Right lobe of liver (tissue), 6 donors: ENCODE measurements around the gene ZCCHC7. TPM values are rescaled to one million over a fixed set of nuclear protein-coding genes. Genes with fewer than 3 reads are reported as not detected.

Source experiments
- ATAC-seq, 4 donors: fragments of 200-7000 bp; cut with Tn5 transposase; one replicate each; pipeline ENCODE4 v1.9.1; 2020; ENCODE audit warnings: mild to moderate bottlenecking in 4 of 4, moderate library complexity in 4 of 4
- DNase-seq, 3 donors: peaks; one replicate each; pipeline ENCODE4 v3.0.0-alpha.2; 2020
- H3K27ac ChIP-seq, 3 donors: fragments of 200-600 bp; one replicate each; pipeline ENCODE4 v1.8.0; 2022
- H3K27me3 ChIP-seq, 2 donors: fragments of 200-600 bp; one replicate each; pipeline ENCODE4 v1.8.0; 2022
- H3K36me3 ChIP-seq, 4 donors: fragments of 200-600 bp; sonication (generic) in 1 of 4; one replicate each; pipeline versions ENCODE4 v1.5.1 to v1.8.0; 2017 to 2022; ENCODE audit warnings: control low read depth in 1 of 4
- H3K4me1 ChIP-seq, 4 donors: fragments of 200-600 bp; sonication (generic) in 1 of 4; one replicate each; pipeline versions ENCODE4 v1.5.1 to v1.8.0; 2017 to 2022; ENCODE audit warnings: control low read depth in 1 of 4
- H3K4me3 ChIP-seq, 3 donors: fragments of 200-600 bp; one replicate each; pipeline ENCODE4 v1.8.0; 2022
- H3K9me3 ChIP-seq, 4 donors: fragments of 200-600 bp; sonication (generic) in 1 of 4; one replicate each; pipeline versions ENCODE4 v1.5.1 to v1.8.0; 2017 to 2022; ENCODE audit warnings: control low read depth in 1 of 4
- POLR2A ChIP-seq: fragments of 450-650 bp; IDR thresholded peaks from one replicate; pipeline ENCODE4 v1.6.1; 2017; ENCODE audit warnings: antibody characterized with exemption, mild to moderate bottlenecking
- WGBS: methylation state at CpG from one replicate; pipeline ENCODE4 v1.1.6; 2018; ENCODE audit warnings: low coverage, low lambda C conversion rate; ENCODE audit not compliant: insufficient coverage; ENCODE audit errors: missing lambda C conversion rate; 5-methylcytosine and 5-hydroxymethylcytosine counted together
- intact Hi-C, 2 donors: fragments of 100-400 bp; cut with DNase I; formaldehyde crosslinking; loops; one replicate each; pipeline versions ENCODE4 v1.11.2 to v1.14.1; 2022
- total RNA-seq, 6 experiments: library from RNA; depleted of rRNA in 2 of 6; stranded (reverse); fragments of >200 nt in 2 of 6; fragmentation: NEBNext Ultra II Directional in 3 of 6; extraction: Animal tissue kit (Norgen Biotek cat#: 25700) in 3 of 6; gene quantifications; one replicate each; pipeline versions ENCODE4 v1.1.0 to v1.2.4, GENCODE V29; 2016 to 2023
- TF ChIP-seq, protein P1 (sequence below), 4 donors: fragments of 200-600 bp in 3 of 4; fragments of 450-650 bp in 1 of 4; IDR thresholded peaks; one replicate each; pipeline versions ENCODE4 v1.5.1 to v1.8.0; 2016 to 2022; ENCODE audit warnings: antibody characterized with exemption in 4 of 4, mild to moderate bottlenecking in 2 of 4
- donor health status: DM: no; HTN: yes; CAD: no.
- donor health status: DM: no; HTN: no; CAD: no.
- donor health status: DM: no; HTN: no; CAD: no.
- donor health status: DM: no; HTN: yes; CAD: no.
- donor health status: DM: no; HTN: yes; CAD: no.

ZCCHC7 gene
- total RNA-seq, 6 experiments from 2014 or later = 5.9 to 10.0 (median 7.2) TPM

DNA sequence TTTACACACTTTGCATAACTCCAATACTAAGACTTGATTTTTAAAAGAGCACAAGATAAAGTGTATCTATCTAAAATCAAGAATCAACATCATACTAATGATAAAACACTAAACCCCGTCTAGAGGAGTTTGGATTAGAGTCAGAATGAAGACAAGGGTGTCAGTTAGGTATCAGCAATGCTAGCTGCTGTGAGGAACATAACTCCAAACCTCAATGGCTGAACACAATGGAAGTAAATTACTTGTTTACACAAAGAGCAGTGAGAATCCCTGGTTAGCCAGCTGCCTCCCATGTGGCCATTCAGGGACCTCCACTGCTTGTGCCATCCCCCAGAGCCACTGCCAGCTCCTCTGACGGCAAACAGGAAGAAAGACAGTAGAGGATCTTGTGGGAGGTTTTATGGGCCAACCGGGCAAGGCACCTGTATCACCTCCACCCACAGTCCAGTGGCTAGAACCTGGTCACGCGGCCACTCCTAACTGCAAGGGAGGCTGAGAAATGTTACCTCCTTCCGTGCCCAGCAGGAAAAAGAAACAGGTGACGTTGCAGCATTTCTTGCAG, 278.2 kb downstream of the ZCCHC7 start:
- Histone ChIP-seq H3K27me3 (no peaks in the 10 kb centered on the region), H3K36me3 (no peaks in the 10 kb centered on the region), H3K9me3 (no peaks in the 10 kb centered on the region), H3K27ac (no peak overlapping the region), H3K4me3 (no peak overlapping the region), H3K4me1 (peaks cover 0 to 7% (median 3%) of the 10 kb centered on the region in 4 donors)
- DNase-seq = no peak
- intact Hi-C loops = no loop called here
- no peak for TF ChIP-seq POLR2A
- TF ChIP-seq, protein P1, sequence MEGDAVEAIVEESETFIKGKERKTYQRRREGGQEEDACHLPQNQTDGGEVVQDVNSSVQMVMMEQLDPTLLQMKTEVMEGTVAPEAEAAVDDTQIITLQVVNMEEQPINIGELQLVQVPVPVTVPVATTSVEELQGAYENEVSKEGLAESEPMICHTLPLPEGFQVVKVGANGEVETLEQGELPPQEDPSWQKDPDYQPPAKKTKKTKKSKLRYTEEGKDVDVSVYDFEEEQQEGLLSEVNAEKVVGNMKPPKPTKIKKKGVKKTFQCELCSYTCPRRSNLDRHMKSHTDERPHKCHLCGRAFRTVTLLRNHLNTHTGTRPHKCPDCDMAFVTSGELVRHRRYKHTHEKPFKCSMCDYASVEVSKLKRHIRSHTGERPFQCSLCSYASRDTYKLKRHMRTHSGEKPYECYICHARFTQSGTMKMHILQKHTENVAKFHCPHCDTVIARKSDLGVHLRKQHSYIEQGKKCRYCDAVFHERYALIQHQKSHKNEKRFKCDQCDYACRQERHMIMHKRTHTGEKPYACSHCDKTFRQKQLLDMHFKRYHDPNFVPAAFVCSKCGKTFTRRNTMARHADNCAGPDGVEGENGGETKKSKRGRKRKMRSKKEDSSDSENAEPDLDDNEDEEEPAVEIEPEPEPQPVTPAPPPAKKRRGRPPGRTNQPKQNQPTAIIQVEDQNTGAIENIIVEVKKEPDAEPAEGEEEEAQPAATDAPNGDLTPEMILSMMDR (IDR thresholded peaks at IDR 0.05) = no peak
- 82% methylated on average over 6 of the region's 7 CpGs for WGBS
- no peak for ATAC-seq

DNA sequence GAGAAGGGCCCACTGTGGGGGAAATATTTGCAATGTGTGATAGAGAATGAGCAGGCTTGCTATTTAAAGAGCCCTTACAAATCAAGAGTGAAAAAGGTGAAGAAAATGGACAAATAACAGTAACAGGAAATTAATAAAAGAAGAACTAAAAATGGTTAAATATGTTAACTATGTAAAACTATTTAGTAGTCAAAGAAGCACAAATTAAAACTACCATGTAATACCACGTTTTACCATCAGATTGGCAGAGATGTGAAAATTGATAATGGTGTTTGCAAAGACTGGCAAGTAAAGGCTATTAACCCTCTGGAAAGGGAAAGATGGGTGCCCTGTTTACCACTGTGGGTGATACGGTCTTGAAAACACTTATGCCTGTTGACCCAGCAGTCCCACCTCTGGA, 279.0 kb downstream of the ZCCHC7 start:
- Histone ChIP-seq H3K27ac (no peak overlapping the region), H3K27me3 (no peaks in the 10 kb centered on the region), H3K9me3 (no peaks in the 10 kb centered on the region), H3K4me1 (peaks cover 0 to 7% (median 3%) of the 10 kb centered on the region in 4 donors), H3K4me3 (no peak overlapping the region), H3K36me3 (no peaks in the 10 kb centered on the region)
- 50% methylated on average over 2 of the region's 2 CpGs for WGBS
- DNase-seq = no peak
- TF ChIP-seq, protein P1 (IDR thresholded peaks at IDR 0.05) = no peak
- no peak for TF ChIP-seq POLR2A
- intact Hi-C loops = no loop called here
- ATAC-seq = peak in 3 of 4 donors; percentile 22 to 38 (median 36)

DNA sequence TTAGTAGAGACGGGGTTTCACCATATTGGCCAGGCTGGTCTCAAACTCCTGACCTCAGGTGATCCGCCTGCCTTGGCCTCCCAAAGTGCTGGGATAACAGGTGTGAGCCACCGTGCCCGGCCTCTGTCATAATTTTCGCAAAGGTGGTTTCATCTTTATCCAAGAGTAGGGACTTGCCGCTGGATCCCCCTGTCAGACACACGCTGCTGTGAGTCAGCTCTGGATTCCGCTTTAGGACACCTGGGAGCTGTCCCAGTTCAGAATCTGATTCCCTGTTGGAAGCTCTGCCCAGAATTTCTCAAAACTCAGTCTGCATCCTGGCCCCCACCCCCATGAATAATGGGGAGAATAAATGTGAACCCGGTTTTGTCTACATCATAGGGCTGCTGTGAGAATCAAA, 284.2 kb downstream of the ZCCHC7 start:
- no peak overlapping the region for H3K27ac ChIP-seq
- 38% methylated on average over 1 of the region's 9 CpGs for WGBS
- H3K4me1 ChIP-seq = peaks cover 0 to 6% (median 2%) of the 10 kb centered on the region in 4 donors
- no peak overlapping the region for H3K4me3 ChIP-seq
- TF ChIP-seq, protein P1 (IDR thresholded peaks at IDR 0.05) = no peak
- H3K27me3 ChIP-seq = no peaks in the 10 kb centered on the region
- intact Hi-C loops = no loop called here
- no peaks in the 10 kb centered on the region for H3K9me3 ChIP-seq
- no peaks in the 10 kb centered on the region for H3K36me3 ChIP-seq
- ATAC-seq = no peak
- no peak for DNase-seq

DNA sequence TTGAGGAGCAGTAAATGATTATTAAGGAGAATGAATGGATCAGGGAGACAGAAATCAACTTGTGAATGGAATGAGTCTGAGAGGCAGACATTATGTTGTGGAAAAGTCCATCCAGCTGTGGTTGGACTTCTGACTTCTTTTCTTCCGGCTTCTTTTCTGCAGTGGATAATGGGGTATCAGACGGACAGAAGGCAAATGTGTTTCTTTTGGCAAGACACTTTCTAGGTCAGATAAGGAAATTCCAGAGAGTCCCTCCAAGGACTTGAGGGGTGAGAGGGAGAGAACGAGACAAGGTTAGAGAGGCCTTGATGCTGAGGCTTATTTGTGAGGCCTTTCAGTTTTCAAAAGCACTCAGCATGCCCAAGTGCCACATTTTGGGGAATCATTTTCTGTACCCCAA, 285.0 kb downstream of the ZCCHC7 start:
- Histone ChIP-seq H3K27ac (no peak overlapping the region), H3K36me3 (no peaks in the 10 kb centered on the region), H3K4me1 (no peaks in the 10 kb centered on the region), H3K27me3 (no peaks in the 10 kb centered on the region), H3K4me3 (no peak overlapping the region), H3K9me3 (no peaks in the 10 kb centered on the region)
- intact Hi-C loops = no loop called here
- ATAC-seq = no peak
- DNase-seq = no peak
- TF ChIP-seq POLR2A = no peak
- TF ChIP-seq, protein P1 (IDR thresholded peaks at IDR 0.05) = no peak
- 55% methylated on average over 3 of the region's 3 CpGs for WGBS
